Measurements from ENCODE around the gene PTMA. TPM values are rescaled to one million over a fixed set of nuclear protein-coding genes. Genes with fewer than 3 reads are reported as not detected.

Gene PTMA
- total and polyA plus RNA-seq, 5 donors, result 231 to 480 (median 316) TPM

- Histone ChIP-seq H3K9me3 (ENCODE audit: control insufficient read depth, low read length) (no peaks in the 10 kb centered on the region), H3K27me3 (ENCODE audit: control insufficient read depth, insufficient read depth) (no peaks in the 10 kb centered on the region), H3K27ac (ENCODE audit: low read length) (no peak overlapping the region), H3K4me3 (ENCODE audit: low read length) (no peak overlapping the region), H3K4me1 (ENCODE audit: control insufficient read depth, insufficient read depth, low read length) (no peaks in the 10 kb centered on the region)
- DNase-seq, result no peak
- intact Hi-C loops (cut with DNase I), result loop anchor here in 1 of 4 donors (2.0 kb wide), 1 partner anchor 39 kb away; no protein-coding TSS in a partner anchor
- ATAC-seq, result no peak
- WGBS, result 95% methylated on average over 6 of the region's 6 CpGs
These were observed 32.1 kb upstream of the PTMA start for GRCh38 chr2:231676243-231676642.

GRCh38 chr2:231677632-231678104, 30.7 kb upstream of the PTMA start:
- no peak overlapping the region for H3K4me3 ChIP-seq (ENCODE audit: low read length)
- intact Hi-C loops (cut with DNase I), result loop anchor here in 3 of 4 donors (1.0 to 2.0 kb wide), 2 partner anchors 37 to 38 kb away; no protein-coding TSS in a partner anchor
- 3% methylated on average over 8 of the region's 8 CpGs for WGBS
- no peaks in the 10 kb centered on the region for H3K27me3 ChIP-seq (ENCODE audit: control insufficient read depth, insufficient read depth)
- no peaks in the 10 kb centered on the region for H3K4me1 ChIP-seq (ENCODE audit: control insufficient read depth, insufficient read depth, low read length)
- peak; percentile 79 to 94 (median 89) for DNase-seq
- peak in 1 of 2 donors; percentile 7 for ATAC-seq
- H3K9me3 ChIP-seq (ENCODE audit: control insufficient read depth, low read length), result no peaks in the 10 kb centered on the region
- no peak overlapping the region for H3K27ac ChIP-seq (ENCODE audit: low read length)

GRCh38 chr2:231679908-231680284, 28.4 kb upstream of the PTMA start:
- Histone ChIP-seq H3K9me3 (ENCODE audit: control insufficient read depth, low read length) (no peaks in the 10 kb centered on the region), H3K4me3 (ENCODE audit: low read length) (no peak overlapping the region), H3K27me3 (ENCODE audit: control insufficient read depth, insufficient read depth) (no peaks in the 10 kb centered on the region), H3K27ac (ENCODE audit: low read length) (no peak overlapping the region), H3K4me1 (ENCODE audit: control insufficient read depth, insufficient read depth, low read length) (no peaks in the 10 kb centered on the region)
- DNase-seq (no peak), ATAC-seq (no peak)
- intact Hi-C loops (cut with DNase I), result loop anchor here in 1 of 4 donors (2.0 kb wide), 1 partner anchor 33 kb away; no protein-coding TSS in a partner anchor
- 86% methylated on average over 11 of the region's 11 CpGs for WGBS

GRCh38 chr2:231680285-231680991, 27.9 kb upstream of the PTMA start:
- Histone ChIP-seq H3K27ac (ENCODE audit: low read length) (peak overlapping the region; percentile 89), H3K4me3 (ENCODE audit: low read length) (peak overlapping the region; percentile 55), H3K9me3 (ENCODE audit: control insufficient read depth, low read length) (no peaks in the 10 kb centered on the region), H3K4me1 (ENCODE audit: control insufficient read depth, insufficient read depth, low read length) (no peaks in the 10 kb centered on the region), H3K27me3 (ENCODE audit: control insufficient read depth, insufficient read depth) (no peaks in the 10 kb centered on the region)
- 45% methylated on average over 39 of the region's 39 CpGs for WGBS
- intact Hi-C loops (cut with DNase I), result loop anchor here in 1 of 4 donors (2.0 kb wide), 1 partner anchor 32 kb away; no protein-coding TSS in a partner anchor
- DNase-seq, result no peak
- no peak for ATAC-seq

- ATAC-seq (peak; percentile 89 to 92), DNase-seq (peak; percentile 91 to 96 (median 96))
- intact Hi-C loops (cut with DNase I), result loop anchor here in 1 of 4 donors (2.0 kb wide), 1 partner anchor 32 kb away; no protein-coding TSS in a partner anchor
- Histone ChIP-seq H3K4me1 (ENCODE audit: control insufficient read depth, insufficient read depth, low read length) (no peaks in the 10 kb centered on the region), H3K27ac (ENCODE audit: low read length) (peak overlapping the region; percentile 89), H3K27me3 (ENCODE audit: control insufficient read depth, insufficient read depth) (no peaks in the 10 kb centered on the region), H3K9me3 (ENCODE audit: control insufficient read depth, low read length) (no peaks in the 10 kb centered on the region), H3K4me3 (ENCODE audit: low read length) (peak overlapping the region; percentile 55)
- 6% methylated on average over 79 of the region's 79 CpGs for WGBS
These were observed 27.1 kb upstream of the PTMA start for GRCh38 chr2:231680992-231681852.

GRCh38 chr2:231682603-231683291, 25.6 kb upstream of the PTMA start:
- Histone ChIP-seq H3K4me3 (ENCODE audit: low read length) (no peak overlapping the region), H3K27ac (ENCODE audit: low read length) (no peak overlapping the region), H3K27me3 (ENCODE audit: control insufficient read depth, insufficient read depth) (no peaks in the 10 kb centered on the region), H3K4me1 (ENCODE audit: control insufficient read depth, insufficient read depth, low read length) (no peaks in the 10 kb centered on the region), H3K9me3 (ENCODE audit: control insufficient read depth, low read length) (no peaks in the 10 kb centered on the region)
- intact Hi-C loops (cut with DNase I), result no loop called here
- DNase-seq (no peak), ATAC-seq (no peak)
- WGBS, result 74% methylated on average over 11 of the region's 11 CpGs

- ATAC-seq (no peak), DNase-seq (no peak)
- Histone ChIP-seq H3K4me1 (ENCODE audit: control insufficient read depth, insufficient read depth, low read length) (no peaks in the 10 kb centered on the region), H3K27ac (ENCODE audit: low read length) (peak overlapping the region; percentile 9), H3K9me3 (ENCODE audit: control insufficient read depth, low read length) (no peaks in the 10 kb centered on the region), H3K27me3 (ENCODE audit: control insufficient read depth, insufficient read depth) (no peaks in the 10 kb centered on the region), H3K4me3 (ENCODE audit: low read length) (no peak overlapping the region)
- intact Hi-C loops (cut with DNase I), result no loop called here
- WGBS, result 85% methylated on average over 8 of the region's 8 CpGs
These were observed 24.8 kb upstream of the PTMA start for GRCh38 chr2:231683292-231684235.

- DNase-seq, result peak; percentile 57 to 88 (median 84)
- H3K27me3 ChIP-seq (ENCODE audit: control insufficient read depth, insufficient read depth), result no peaks in the 10 kb centered on the region
- H3K4me3 ChIP-seq (ENCODE audit: low read length), result no peak overlapping the region
- no peaks in the 10 kb centered on the region for H3K4me1 ChIP-seq (ENCODE audit: control insufficient read depth, insufficient read depth, low read length)
- intact Hi-C loops (cut with DNase I), result no loop called here
- H3K27ac ChIP-seq (ENCODE audit: low read length), result peak overlapping the region; percentile 40
- 71% methylated on average over 22 of the region's 22 CpGs for WGBS
- H3K9me3 ChIP-seq (ENCODE audit: control insufficient read depth, low read length), result no peaks in the 10 kb centered on the region
- ATAC-seq, result peak; percentile 25 to 33
These were observed 23.8 kb upstream of the PTMA start for GRCh38 chr2:231684314-231685223.

Measured in right cardiac atrium (tissue), 5 donors.